ENCODE results near the gene RPAP3. TPM values are rescaled to one million over a fixed set of nuclear protein-coding genes. Genes with fewer than 3 reads are reported as not detected.

The RPAP3 gene
- total RNA-seq, 1 experiment from 2014 or later: 22.1 TPM

DNA sequence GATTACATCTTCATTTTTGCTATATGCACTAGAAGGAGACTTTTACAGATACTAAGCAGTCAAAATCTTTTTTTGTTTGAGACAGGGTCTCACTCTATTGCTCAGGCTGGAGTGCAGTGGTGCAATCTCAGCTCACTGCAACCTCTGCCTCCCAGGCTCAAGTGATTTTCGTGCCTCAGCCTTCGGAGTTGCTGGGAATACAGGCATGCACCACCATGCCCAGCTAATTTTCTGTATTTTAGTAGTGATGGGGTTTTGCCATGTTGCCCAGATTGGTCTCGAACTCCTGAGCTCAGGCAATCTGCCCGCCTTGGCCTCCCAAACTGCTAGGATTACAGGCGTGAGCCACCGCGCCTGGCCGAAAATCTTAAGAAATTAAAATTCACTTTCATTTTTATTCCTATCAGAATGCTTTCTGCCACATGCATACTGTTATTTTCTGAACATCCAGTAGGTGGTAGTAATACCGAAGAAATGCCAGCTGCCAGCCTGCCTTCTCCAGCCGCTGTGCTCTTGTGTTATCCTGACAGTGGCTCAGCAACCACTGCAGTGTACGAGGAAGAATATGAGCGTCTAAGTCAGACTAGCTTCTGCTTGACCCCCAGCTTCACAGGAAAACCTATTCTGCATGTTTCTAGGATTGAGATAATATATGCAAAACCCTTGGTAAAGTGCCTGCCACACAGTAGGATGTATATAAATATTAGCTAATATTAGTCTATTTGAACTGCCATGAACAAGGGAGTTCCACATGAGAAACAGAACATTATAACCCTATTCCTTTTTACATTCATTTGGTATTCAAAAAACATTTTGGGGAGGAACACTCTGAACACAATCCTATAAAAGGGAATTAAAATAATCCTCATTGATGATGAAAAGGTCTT, 54.2 kb downstream of the RPAP3 start:
- no peaks in the 10 kb centered on the region for H3F3A ChIP-seq (ENCODE audit: low read length, unreplicated experiment)
- H3K4me3 ChIP-seq (ENCODE audit: low read length): peak overlapping the region; percentile 61
- H4K20me1 ChIP-seq (ENCODE audit: low read length): no peaks in the 10 kb centered on the region
- H3K36me3 ChIP-seq (ENCODE audit: low read depth, low read length): no peaks in the 10 kb centered on the region
- peak; percentile 79 for ATAC-seq
- H3K9me3 ChIP-seq (ENCODE audit: low read length): no peaks in the 10 kb centered on the region
- peak; percentile 82 for DNase-seq
- no peaks in the 10 kb centered on the region for H3K79me2 ChIP-seq (ENCODE audit: low read length)
- CTCF ChIA-PET: interaction anchor here (0.5 to 1.7 kb wide), 5 partner anchors 35 to 501 kb away, joined by 3 to 10 read pairs (median 3); partner anchors contain the start of gene RPAP3
- intact Hi-C loops (cut with micrococcal nuclease): loop anchor here (1.0 to 10.0 kb wide), 3 partner anchors 35 to 617 kb away; no protein-coding TSS in a partner anchor
- H3K4me2 ChIP-seq (ENCODE audit: low read length): peak overlapping the region; percentile 79
- H3K27ac ChIP-seq (ENCODE audit: low read length): no peak overlapping the region
- H3K27me3 ChIP-seq (ENCODE audit: low read length): no peaks in the 10 kb centered on the region
- TF ChIP-seq, protein P1, sequence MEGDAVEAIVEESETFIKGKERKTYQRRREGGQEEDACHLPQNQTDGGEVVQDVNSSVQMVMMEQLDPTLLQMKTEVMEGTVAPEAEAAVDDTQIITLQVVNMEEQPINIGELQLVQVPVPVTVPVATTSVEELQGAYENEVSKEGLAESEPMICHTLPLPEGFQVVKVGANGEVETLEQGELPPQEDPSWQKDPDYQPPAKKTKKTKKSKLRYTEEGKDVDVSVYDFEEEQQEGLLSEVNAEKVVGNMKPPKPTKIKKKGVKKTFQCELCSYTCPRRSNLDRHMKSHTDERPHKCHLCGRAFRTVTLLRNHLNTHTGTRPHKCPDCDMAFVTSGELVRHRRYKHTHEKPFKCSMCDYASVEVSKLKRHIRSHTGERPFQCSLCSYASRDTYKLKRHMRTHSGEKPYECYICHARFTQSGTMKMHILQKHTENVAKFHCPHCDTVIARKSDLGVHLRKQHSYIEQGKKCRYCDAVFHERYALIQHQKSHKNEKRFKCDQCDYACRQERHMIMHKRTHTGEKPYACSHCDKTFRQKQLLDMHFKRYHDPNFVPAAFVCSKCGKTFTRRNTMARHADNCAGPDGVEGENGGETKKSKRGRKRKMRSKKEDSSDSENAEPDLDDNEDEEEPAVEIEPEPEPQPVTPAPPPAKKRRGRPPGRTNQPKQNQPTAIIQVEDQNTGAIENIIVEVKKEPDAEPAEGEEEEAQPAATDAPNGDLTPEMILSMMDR (conservative IDR thresholded peaks at IDR 0.05; ENCODE audit: low read depth, low read length): peak; percentile 71
- no peak for TF ChIP-seq EZH2phosphoT487 (IDR thresholded peaks at IDR 0.05; ENCODE audit: borderline replicate concordance, low read length)
- no TSS peak for BruUV-seq (replicated peaks)
- peaks cover 15% of the 10 kb centered on the region for H3K4me1 ChIP-seq (ENCODE audit: insufficient read depth, low read length)
- peak overlapping the region; percentile 36; the same call in 1 of the 2 replicates for H3K9ac ChIP-seq (ENCODE audit: low read length)
- peak overlapping the region; percentile 58 for H2AFZ ChIP-seq (ENCODE audit: low read length)
- POLR2A ChIA-PET (ENCODE audit: unreplicated experiment): no interaction called here
- H3K9me2 ChIP-seq (replicated peaks; ENCODE audit: low read length): no peaks in the 10 kb centered on the region

DNA sequence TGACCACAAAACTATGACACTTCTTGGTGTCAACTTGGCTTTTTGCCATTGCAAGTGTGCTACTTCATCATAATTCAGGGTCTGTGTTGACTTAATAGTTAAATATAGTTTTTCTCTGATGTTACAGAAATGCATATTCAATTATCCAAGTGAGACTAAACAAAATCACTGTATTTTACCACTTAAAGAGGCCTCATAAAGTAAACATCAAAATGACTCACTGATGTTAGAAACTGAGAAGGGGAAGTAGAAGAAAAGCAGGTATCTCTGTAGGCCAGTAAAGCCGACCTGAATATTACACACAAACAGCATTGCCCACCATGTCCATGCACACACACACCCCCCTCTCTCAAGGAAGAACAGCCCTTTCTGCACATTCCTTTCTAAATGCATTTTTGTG, 55.4 kb downstream of the RPAP3 start:
- H3F3A ChIP-seq (ENCODE audit: low read length, unreplicated experiment): no peaks in the 10 kb centered on the region
- H3K9me3 ChIP-seq (ENCODE audit: low read length): no peaks in the 10 kb centered on the region
- no peak overlapping the region for H2AFZ ChIP-seq (ENCODE audit: low read length)
- no TSS peak for BruUV-seq (replicated peaks)
- H3K9ac ChIP-seq (ENCODE audit: low read length): no peak overlapping the region
- H3K4me3 ChIP-seq (ENCODE audit: low read length): no peak overlapping the region
- no peaks in the 10 kb centered on the region for H3K27me3 ChIP-seq (ENCODE audit: low read length)
- CTCF ChIA-PET: no interaction called here
- no peaks in the 10 kb centered on the region for H3K36me3 ChIP-seq (ENCODE audit: low read depth, low read length)
- intact Hi-C loops (cut with micrococcal nuclease): loop anchor here (10.0 kb wide), 1 partner anchor 616 kb away; no protein-coding TSS in a partner anchor
- H3K4me2 ChIP-seq (ENCODE audit: low read length): peak overlapping the region; percentile 79
- peaks cover 15% of the 10 kb centered on the region for H3K4me1 ChIP-seq (ENCODE audit: insufficient read depth, low read length)
- POLR2A ChIA-PET (ENCODE audit: unreplicated experiment): no interaction called here
- ATAC-seq (peak; percentile 72), DNase-seq (peak; percentile 57)
- H4K20me1 ChIP-seq (ENCODE audit: low read length): no peaks in the 10 kb centered on the region
- no peak overlapping the region for H3K27ac ChIP-seq (ENCODE audit: low read length)
- H3K9me2 ChIP-seq (replicated peaks; ENCODE audit: low read length): no peaks in the 10 kb centered on the region
- no peaks in the 10 kb centered on the region for H3K79me2 ChIP-seq (ENCODE audit: low read length)
- TF ChIP-seq, protein P1 (conservative IDR thresholded peaks at IDR 0.05; ENCODE audit: low read depth, low read length): no peak
- no peak for TF ChIP-seq EZH2 (IDR thresholded peaks at IDR 0.05; ENCODE audit: low read length, unreplicated experiment)
- no peak for TF ChIP-seq EZH2phosphoT487 (IDR thresholded peaks at IDR 0.05; ENCODE audit: borderline replicate concordance, low read length)

DNA sequence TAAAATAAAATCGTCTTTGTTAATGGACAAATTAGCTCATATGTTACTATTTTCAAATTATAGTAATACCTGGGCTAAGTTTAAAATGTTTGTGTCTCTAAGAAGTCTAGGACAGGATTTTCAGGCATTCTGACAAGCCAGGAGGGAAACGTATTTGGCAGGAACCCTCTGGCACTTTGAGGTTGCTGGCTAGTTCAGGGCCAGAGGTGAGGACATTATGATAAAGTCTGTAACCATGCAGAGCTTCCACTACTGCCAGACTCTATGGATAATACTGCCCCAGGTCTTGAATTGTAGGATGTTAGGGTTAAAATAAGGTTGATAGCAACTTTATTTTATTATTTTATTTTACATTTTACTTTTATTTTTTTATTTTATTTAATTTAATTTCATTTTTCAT, 56.4 kb downstream of the RPAP3 start:
- CTCF ChIA-PET: no interaction called here
- no peak for ATAC-seq

More for the DNA sequence above, 56.4 kb downstream of the RPAP3 start:
- POLR2A ChIA-PET (ENCODE audit: unreplicated experiment): no interaction called here
- Histone ChIP-seq H3K27ac (ENCODE audit: low read length) (no peak overlapping the region), H4K20me1 (ENCODE audit: low read length) (no peaks in the 10 kb centered on the region), H3K4me2 (ENCODE audit: low read length) (no peak overlapping the region), H3K79me2 (ENCODE audit: low read length) (no peaks in the 10 kb centered on the region), H3K9me2 (replicated peaks; ENCODE audit: low read length) (no peaks in the 10 kb centered on the region), H3K9me3 (ENCODE audit: low read length) (0 out of 2 replicates have a peak, but pooled peaks cover 1% of the 10 kb centered on the region), H3K27me3 (ENCODE audit: low read length) (no peaks in the 10 kb centered on the region), H2AFZ (ENCODE audit: low read length) (no peak overlapping the region), H3K4me3 (ENCODE audit: low read length) (no peak overlapping the region), H3F3A (ENCODE audit: low read length, unreplicated experiment) (no peaks in the 10 kb centered on the region), H3K9ac (ENCODE audit: low read length) (no peak overlapping the region), H3K4me1 (ENCODE audit: insufficient read depth, low read length) (peaks cover 15% of the 10 kb centered on the region), H3K36me3 (ENCODE audit: low read depth, low read length) (no peaks in the 10 kb centered on the region)
- intact Hi-C loops (cut with micrococcal nuclease): no loop called here
- TF ChIP-seq, protein P1 (conservative IDR thresholded peaks at IDR 0.05; ENCODE audit: low read depth, low read length): no peak
- no peak for DNase-seq
- BruUV-seq (replicated peaks): no TSS peak
